Upper lobe of left lung (tissue), 6 donors: ENCODE data around the gene STK36. TPM values are rescaled to one million over a fixed set of nuclear protein-coding genes. Genes with fewer than 3 reads are reported as not detected.
A peak's percentile ranks its signal among the peaks of the same experiment; 100 is the strongest.

Source experiments
- ATAC-seq, 2 donors: fragments of 200-7000 bp; cut with Tn5 transposase; one replicate each; pipeline ENCODE4 v1.9.1; 2022; ENCODE audit warnings: mild to moderate bottlenecking in 2 of 2, moderate library complexity in 2 of 2; ENCODE audit not compliant: low FRiP score in 2 of 2
- DNase-seq, 2 donors: peaks; one replicate each; pipeline ENCODE4 v3.0.0-alpha.2; 2019 to 2020
- H3K27ac ChIP-seq, 4 donors: fragments of 200-600 bp; sonication (generic); one replicate each; pipeline ENCODE4 v1.5.1; 2016 to 2019
- H3K27me3 ChIP-seq, 4 donors: fragments of 200-600 bp; sonication (generic); one replicate each; pipeline ENCODE4 v1.5.1; 2017 to 2019
- H3K36me3 ChIP-seq, 4 donors: fragments of 200-600 bp; sonication (generic); one replicate each; pipeline ENCODE4 v1.5.1; 2016 to 2019
- H3K4me1 ChIP-seq, 4 donors: fragments of 200-600 bp; sonication (generic); one replicate each; pipeline ENCODE4 v1.5.1; 2018 to 2019
- H3K4me3 ChIP-seq, 4 donors: fragments of 200-600 bp; sonication (generic); one replicate each; pipeline ENCODE4 v1.5.1; 2017 to 2019; ENCODE audit warnings: mild to moderate bottlenecking in 2 of 4, moderate library complexity in 1 of 4
- H3K9me3 ChIP-seq, 4 donors: fragments of 200-600 bp; sonication (generic); one replicate each; pipeline ENCODE4 v1.5.1; 2018 to 2019
- CTCF ChIP-seq, 6 experiments: fragments of 450-650 bp in 4 of 6; fragments of 200-600 bp in 2 of 6; sonication (generic) in 2 of 6; IDR thresholded peaks; one replicate each; pipeline ENCODE4 v1.5.1; 2016 to 2019; ENCODE audit warnings: antibody characterized with exemption in 6 of 6
- EP300 ChIP-seq, 4 donors: sonication (generic); formaldehyde crosslinking; IDR thresholded peaks; one replicate each; pipeline ENCODE4 v1.5.1; 2017; ENCODE audit warnings: antibody characterized with exemption in 4 of 4, control low read depth in 2 of 4
- POLR2A ChIP-seq, 4 donors: fragments of 450-650 bp; IDR thresholded peaks; one replicate each; pipeline ENCODE4 v1.5.1; 2016 to 2017; ENCODE audit warnings: antibody characterized with exemption in 4 of 4, mild to moderate bottlenecking in 2 of 4
- POLR2AphosphoS5 ChIP-seq, 2 donors: sonication (generic); formaldehyde crosslinking; IDR thresholded peaks; one replicate each; pipeline ENCODE4 v1.5.1; 2017; ENCODE audit warnings: antibody characterized with exemption in 2 of 2
- WGBS, 2 donors: methylation state at CpG; one replicate each; pipeline ENCODE4 v1.1.5; 2017 to 2018; 5-methylcytosine and 5-hydroxymethylcytosine counted together
- total RNA-seq, 6 donors: library from RNA; depleted of rRNA in 4 of 6; stranded (reverse); fragments of >200 nt in 4 of 6; gene quantifications; one replicate each; pipeline versions ENCODE4 v1.1.0 to v1.2.1, GENCODE V29; 2016 to 2021
- donor health status: DM: no; HTN: no; CAD: no; lungs with moderate emphysema.
- donor health status: DM: no; HTN: yes; CAD: no; lungs with severe emphysema.

STK36 gene
- total RNA-seq, 6 donors from 2014 or later, result 21.3 to 153 (median 36.8) TPM

GRCh38 chr2:218626369-218626768, 45.5 kb upstream of the STK36 start:
- Histone ChIP-seq H3K27ac (no peak overlapping the region), H3K4me3 (no peak overlapping the region), H3K27me3 (no peaks in the 10 kb centered on the region), H3K36me3 (no peaks in the 10 kb centered on the region), H3K4me1 (peaks cover 0 to 6% (median 2%) of the 10 kb centered on the region in 4 donors), H3K9me3 (no peaks in the 10 kb centered on the region)
- ATAC-seq (no peak), DNase-seq (no peak)
- TF ChIP-seq EP300 (IDR thresholded peaks at IDR 0.05) (no peak), CTCF (IDR thresholded peaks at IDR 0.05) (no peak), POLR2AphosphoS5 (IDR thresholded peaks at IDR 0.05) (no peak), POLR2A (IDR thresholded peaks at IDR 0.05) (no peak)
- 88 to 91% methylated on average over 4 of the region's 4 CpGs for WGBS, 2 donors

GRCh38 chr2:218627939-218628338, 43.9 kb upstream of the STK36 start:
- TF ChIP-seq EP300 (IDR thresholded peaks at IDR 0.05) (no peak), POLR2A (IDR thresholded peaks at IDR 0.05) (no peak)
- 90 to 91% methylated on average over 4 of the region's 4 CpGs for WGBS, 2 donors
- H3K4me1 ChIP-seq, result peaks cover 0 to 3% (median 1%) of the 10 kb centered on the region in 4 donors
- no peaks in the 10 kb centered on the region for H3K9me3 ChIP-seq
- H3K27me3 ChIP-seq, result no peaks in the 10 kb centered on the region
- H3K36me3 ChIP-seq, result no peaks in the 10 kb centered on the region
- H3K4me3 ChIP-seq, result no peak overlapping the region
- H3K27ac ChIP-seq, result no peak overlapping the region
- DNase-seq (no peak), ATAC-seq (no peak)

- TF ChIP-seq EP300 (IDR thresholded peaks at IDR 0.05) (no peak), POLR2AphosphoS5 (IDR thresholded peaks at IDR 0.05) (no peak), CTCF (IDR thresholded peaks at IDR 0.05) (no peak), POLR2A (IDR thresholded peaks at IDR 0.05) (no peak)
- Histone ChIP-seq H3K9me3 (no peaks in the 10 kb centered on the region), H3K27me3 (no peaks in the 10 kb centered on the region), H3K36me3 (peaks cover 15 to 34% (median 27%) of the 10 kb centered on the region in 4 donors), H3K27ac (no peak overlapping the region), H3K4me3 (no peak overlapping the region), H3K4me1 (no peaks in the 10 kb centered on the region)
- WGBS, 2 donors, result 57 to 61% methylated on average over 4 of the region's 4 CpGs
- ATAC-seq, result no peak
- DNase-seq, result no peak
Observed at GRCh38 chr2:218631837-218632236, 40.0 kb upstream of the STK36 start.

- no peak overlapping the region for H3K4me3 ChIP-seq
- TF ChIP-seq POLR2AphosphoS5 (IDR thresholded peaks at IDR 0.05), result no peak
- TF ChIP-seq POLR2A (IDR thresholded peaks at IDR 0.05), result no peak
- no peak for TF ChIP-seq EP300 (IDR thresholded peaks at IDR 0.05)
- no peak for TF ChIP-seq CTCF (IDR thresholded peaks at IDR 0.05)
- H3K27ac ChIP-seq, result no peak overlapping the region
- no peaks in the 10 kb centered on the region for H3K27me3 ChIP-seq
- ATAC-seq (no peak), DNase-seq (no peak)
- no peaks in the 10 kb centered on the region for H3K4me1 ChIP-seq
- H3K9me3 ChIP-seq, result no peaks in the 10 kb centered on the region
- 72 to 91% methylated on average over 2 to 5 of the region's 5 CpGs for WGBS, 2 donors
- H3K36me3 ChIP-seq, result peaks cover 37 to 73% (median 61%) of the 10 kb centered on the region in 4 donors
Observed at GRCh38 chr2:218635719-218636118, 36.2 kb upstream of the STK36 start.

- WGBS, 2 donors, result 95 to 97% methylated on average over 16 to 18 of the region's 18 CpGs
- Histone ChIP-seq H3K36me3 (peaks cover 39 to 96% (median 82%) of the 10 kb centered on the region in 4 donors), H3K27ac (no peak overlapping the region), H3K4me1 (no peaks in the 10 kb centered on the region), H3K27me3 (no peaks in the 10 kb centered on the region), H3K4me3 (no peak overlapping the region), H3K9me3 (no peaks in the 10 kb centered on the region)
- TF ChIP-seq CTCF (IDR thresholded peaks at IDR 0.05) (no peak), POLR2AphosphoS5 (IDR thresholded peaks at IDR 0.05) (no peak), EP300 (IDR thresholded peaks at IDR 0.05) (no peak), POLR2A (IDR thresholded peaks at IDR 0.05) (no peak)
- peak in 1 of 2 donors; percentile 61 for DNase-seq
- no peak for ATAC-seq
Observed at GRCh38 chr2:218638372-218638771, 33.5 kb upstream of the STK36 start.
